K562 (cell line): ENCODE data around the gene RAB3GAP2. TPM values are rescaled to one million over a fixed set of nuclear protein-coding genes. Genes with fewer than 3 reads are reported as not detected.

Experiments
- ARNT ChIP-seq, 2 experiments: fragments of 450-650 bp; IDR thresholded peaks; 2 replicates each; pipeline ENCODE4 v1.6.1; 2016; ENCODE audit warnings: mild to moderate bottlenecking in 1 of 2
- BMI1 ChIP-seq: fragments of 150-350 bp; IDR thresholded peaks from 2 replicates; pipeline ENCODE4 v1.6.1; 2014; ENCODE audit warnings: low read length
- CTBP1 ChIP-seq: fragments of 450-650 bp; IDR thresholded peaks from 2 replicates; pipeline ENCODE4 v1.6.1; 2016; ENCODE audit warnings: borderline replicate concordance
- ELF1 ChIP-seq: fragments of 200-800 bp; sonication (Bioruptor generic); IDR thresholded peaks from 2 replicates; pipeline ENCODE4 v1.6.1; 2016; ENCODE audit warnings: missing genetic modification characterization, missing compliant biosample characterization
- HLTF ChIP-seq: fragments of 450-650 bp; IDR thresholded peaks from 2 replicates; pipeline ENCODE4 v1.6.1; 2016
- HMG20B ChIP-seq: fragments of 250-450 bp; sonication (Bioruptor Pico); IDR thresholded peaks from 2 replicates; pipeline ENCODE4 v1.5.0; 2021; ENCODE audit warnings: mild to moderate bottlenecking
- ILK ChIP-seq: fragments of 450-650 bp; IDR thresholded peaks from 2 replicates; pipeline ENCODE4 v1.6.1; 2016; ENCODE audit warnings: missing genetic modification characterization, low read depth, mild to moderate bottlenecking, missing compliant biosample characterization, moderate library complexity, borderline replicate concordance
- MAZ ChIP-seq, 2 experiments: fragments of 450-650 bp in 1 of 2; sonication (generic) in 1 of 2; formaldehyde crosslinking; IDR thresholded peaks in 1 of 2; conservative IDR thresholded peaks in 1 of 2; 2 replicates each; pipeline versions ENCODE4 v1.4.0 to v1.5.0; 2020; ENCODE audit warnings: mild to moderate bottlenecking in 1 of 2, missing genetic modification reagents in 1 of 2
- MEIS2 ChIP-seq: fragments of 450-650 bp; IDR thresholded peaks from 2 replicates; pipeline ENCODE4 v1.6.1; 2014; ENCODE audit warnings: mild to moderate bottlenecking; ENCODE audit not compliant: partially characterized antibody
- NCOA1 ChIP-seq: fragments of 450-650 bp; IDR thresholded peaks from 2 replicates; pipeline ENCODE4 v1.6.1; 2016; ENCODE audit warnings: low read depth
- NCOR1 ChIP-seq: fragments of 450-650 bp; IDR thresholded peaks from 2 replicates; pipeline ENCODE4 v1.6.1; 2016; ENCODE audit warnings: mild to moderate bottlenecking, moderate library complexity
- NEUROD1 ChIP-seq: fragments of 150-350 bp; IDR thresholded peaks from 2 replicates; pipeline ENCODE4 v1.6.1; 2014; ENCODE audit warnings: borderline replicate concordance, low read length, low read depth; ENCODE audit not compliant: partially characterized antibody
- NR2C2 ChIP-seq, 2 experiments: fragments of 200-800 bp in 1 of 2; sonication (Bioruptor generic) in 1 of 2; sonication (generic) in 1 of 2; formaldehyde crosslinking in 1 of 2; IDR thresholded peaks; 2 replicates each; pipeline versions ENCODE4 v1.6.1 to v1.8.0; 2016 to 2022; ENCODE audit warnings: mild to moderate bottlenecking in 1 of 2, missing compliant biosample characterization in 1 of 2, missing genetic modification characterization in 1 of 2, missing genetic modification reagents in 1 of 2
- TCF7L2 ChIP-seq: fragments of 150-350 bp; IDR thresholded peaks from 2 replicates; pipeline ENCODE4 v1.6.1; 2016; ENCODE audit warnings: low read depth, mild to moderate bottlenecking, low read length, moderate library complexity
- THRAP3 ChIP-seq: fragments of 450-650 bp; IDR thresholded peaks from 2 replicates; pipeline ENCODE4 v1.6.1; 2016; ENCODE audit warnings: mild to moderate bottlenecking, inconsistent platforms, borderline replicate concordance
- ZEB2 ChIP-seq: fragments of 450-650 bp; IDR thresholded peaks from 2 replicates; pipeline ENCODE4 v1.6.1; 2016
- ZNF174 ChIP-seq: fragments of 250-450 bp; sonication (Bioruptor Pico); IDR thresholded peaks from 2 replicates; pipeline ENCODE4 v1.4.0; 2020; ENCODE audit warnings: mild to moderate bottlenecking
- ZNF239 ChIP-seq: fragments of 250-450 bp; sonication (Bioruptor Pico); IDR thresholded peaks from 2 replicates; pipeline ENCODE4 v1.4.0; 2020; ENCODE audit warnings: mild to moderate bottlenecking
- ZNF436 ChIP-seq: fragments of 250-450, 450-650 bp; sonication (Bioruptor Pico); formaldehyde crosslinking; IDR thresholded peaks from 2 replicates; pipeline ENCODE4 v1.7.0; 2020; ENCODE audit warnings: mild to moderate bottlenecking
- ZNF695 ChIP-seq: fragments of 450-650 bp; formaldehyde crosslinking; IDR thresholded peaks from 2 replicates; pipeline ENCODE4 v1.4.0; 2020; ENCODE audit warnings: mild to moderate bottlenecking, moderate library complexity
- polyA plus RNA-seq, 8 experiments: library from polyadenylated mRNA; depleted of rRNA in 4 of 8; stranded (reverse) in 5 of 8; unstranded in 3 of 8; fragments of >200 nt; fragmentation: Nextera tagmentation in 2 of 8; fragmentation: Illumina TruSeq in 1 of 8; extraction: Ambion mirVana in 2 of 8; extraction: Trizol in 1 of 8; gene quantifications; 2 replicates each; pipeline versions ENCODE4 v1.2.1 to v1.2.3, GENCODE V29; 2011 to 2014; ENCODE audit warnings: inconsistent platforms in 1 of 8, missing spikeins in 1 of 8
- total RNA-seq, 7 experiments: library from RNA; depleted of rRNA in 6 of 7; stranded (reverse); fragments of >200 nt in 6 of 7; fragmentation: Illumina TruSeq in 2 of 7; extraction: Trizol in 2 of 7; gene quantifications; 2 replicates each; pipeline versions ENCODE4 v1.2.1 to v1.2.3, GENCODE V29; 2011 to 2021; ENCODE audit warnings: low replicate concordance in 1 of 7
- TF ChIP-seq, protein P1 (sequence below): sonication (generic); formaldehyde crosslinking; IDR thresholded peaks from 2 replicates; pipeline ENCODE4 v1.8.1; 2022; ENCODE audit warnings: missing genetic modification reagents
- TF ChIP-seq, protein P2 (sequence below): sonication (generic); formaldehyde crosslinking; IDR thresholded peaks from 2 replicates; pipeline ENCODE4 v1.8.0; 2022; ENCODE audit warnings: mild to moderate bottlenecking, low read depth, missing genetic modification reagents
- TF ChIP-seq, protein P3 (sequence below): fragments of 250-450 bp; sonication (Bioruptor Pico); IDR thresholded peaks from 2 replicates; pipeline ENCODE4 v1.4.0; 2020; ENCODE audit warnings: borderline replicate concordance
- TF ChIP-seq, protein P4 (sequence below): fragments of 450-650 bp; formaldehyde crosslinking; IDR thresholded peaks from 2 replicates; pipeline ENCODE4 v1.4.0; 2020; ENCODE audit warnings: mild to moderate bottlenecking, mixed read lengths

Gene RAB3GAP2
- total and polyA plus RNA-seq, 9 of the 15 experiments (the other 6 are each of a cell fraction or from before 2014, with no cell fraction given), result 14.1 to 69.1 (median 32.2) TPM

DNA sequence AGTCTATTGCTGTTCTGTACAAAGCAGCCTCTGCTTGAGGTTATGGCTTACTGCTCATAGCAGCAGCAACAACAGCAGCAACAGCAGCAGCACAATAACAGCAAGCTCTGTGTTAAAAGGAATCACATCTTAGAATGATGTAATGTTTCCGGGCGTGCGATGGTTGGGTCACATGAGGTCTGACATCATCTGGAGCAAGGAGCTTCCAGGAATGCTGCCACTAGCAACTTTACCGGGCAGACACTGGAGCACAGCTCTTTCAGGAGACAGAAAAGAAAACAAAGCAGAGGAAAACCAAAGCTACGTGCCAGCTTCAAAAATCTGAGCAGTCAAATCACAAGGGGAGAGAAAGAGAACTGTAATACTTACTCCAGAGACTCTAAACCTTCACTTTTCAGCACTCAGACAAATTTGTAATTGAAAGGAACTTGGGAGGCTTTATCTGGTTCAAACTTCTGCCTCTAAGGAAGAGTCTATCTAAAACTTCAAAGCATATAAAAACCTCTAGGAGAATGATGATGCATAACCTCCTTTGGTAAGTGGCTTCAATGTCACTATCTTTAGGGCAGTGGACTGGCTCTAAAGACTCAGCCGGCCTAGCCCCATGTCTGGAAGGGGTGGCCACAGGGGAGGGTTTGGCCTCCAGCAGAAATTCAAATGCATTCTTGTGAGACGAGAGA, 28.3 kb upstream of the RAB3GAP2 start (continued):
- TF ChIP-seq, protein P1, sequence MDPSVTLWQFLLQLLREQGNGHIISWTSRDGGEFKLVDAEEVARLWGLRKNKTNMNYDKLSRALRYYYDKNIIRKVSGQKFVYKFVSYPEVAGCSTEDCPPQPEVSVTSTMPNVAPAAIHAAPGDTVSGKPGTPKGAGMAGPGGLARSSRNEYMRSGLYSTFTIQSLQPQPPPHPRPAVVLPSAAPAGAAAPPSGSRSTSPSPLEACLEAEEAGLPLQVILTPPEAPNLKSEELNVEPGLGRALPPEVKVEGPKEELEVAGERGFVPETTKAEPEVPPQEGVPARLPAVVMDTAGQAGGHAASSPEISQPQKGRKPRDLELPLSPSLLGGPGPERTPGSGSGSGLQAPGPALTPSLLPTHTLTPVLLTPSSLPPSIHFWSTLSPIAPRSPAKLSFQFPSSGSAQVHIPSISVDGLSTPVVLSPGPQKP (CRISPR knock-in tag), result no peak
- TF ChIP-seq HMG20B, result no peak
- no peak for TF ChIP-seq NR2C2 (CRISPR knock-in tag; IDR thresholded peaks at IDR 0.05)
- peak; percentile 83 for TF ChIP-seq NR2C2 (tag; IDR thresholded peaks at IDR 0.05)
- TF ChIP-seq ZNF436, result no peak
- TF ChIP-seq TCF7L2, result peak; percentile 53; the same call in 1 of the 2 replicates
- no peak for TF ChIP-seq ZNF174 (CRISPR knock-in tag)
- no peak for TF ChIP-seq HLTF
- TF ChIP-seq ELF1 (tag), result peak; percentile 47; the same call in 1 of the 2 replicates
- TF ChIP-seq ZNF695, result no peak
- no peak for TF ChIP-seq ILK (tag)
- TF ChIP-seq NEUROD1, result no peak
- TF ChIP-seq MEIS2, result peak; percentile 53
- TF ChIP-seq ZNF239 (CRISPR knock-in tag), result no peak
- TF ChIP-seq THRAP3, result no peak
- TF ChIP-seq, protein P2, sequence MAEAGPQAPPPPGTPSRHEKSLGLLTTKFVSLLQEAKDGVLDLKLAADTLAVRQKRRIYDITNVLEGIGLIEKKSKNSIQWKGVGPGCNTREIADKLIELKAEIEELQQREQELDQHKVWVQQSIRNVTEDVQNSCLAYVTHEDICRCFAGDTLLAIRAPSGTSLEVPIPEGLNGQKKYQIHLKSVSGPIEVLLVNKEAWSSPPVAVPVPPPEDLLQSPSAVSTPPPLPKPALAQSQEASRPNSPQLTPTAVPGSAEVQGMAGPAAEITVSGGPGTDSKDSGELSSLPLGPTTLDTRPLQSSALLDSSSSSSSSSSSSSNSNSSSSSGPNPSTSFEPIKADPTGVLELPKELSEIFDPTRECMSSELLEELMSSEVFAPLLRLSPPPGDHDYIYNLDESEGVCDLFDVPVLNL (CRISPR knock-in tag), result no peak
- peak; percentile 64; the same call in 1 of the 2 replicates for TF ChIP-seq NCOA1
- TF ChIP-seq, protein P3, sequence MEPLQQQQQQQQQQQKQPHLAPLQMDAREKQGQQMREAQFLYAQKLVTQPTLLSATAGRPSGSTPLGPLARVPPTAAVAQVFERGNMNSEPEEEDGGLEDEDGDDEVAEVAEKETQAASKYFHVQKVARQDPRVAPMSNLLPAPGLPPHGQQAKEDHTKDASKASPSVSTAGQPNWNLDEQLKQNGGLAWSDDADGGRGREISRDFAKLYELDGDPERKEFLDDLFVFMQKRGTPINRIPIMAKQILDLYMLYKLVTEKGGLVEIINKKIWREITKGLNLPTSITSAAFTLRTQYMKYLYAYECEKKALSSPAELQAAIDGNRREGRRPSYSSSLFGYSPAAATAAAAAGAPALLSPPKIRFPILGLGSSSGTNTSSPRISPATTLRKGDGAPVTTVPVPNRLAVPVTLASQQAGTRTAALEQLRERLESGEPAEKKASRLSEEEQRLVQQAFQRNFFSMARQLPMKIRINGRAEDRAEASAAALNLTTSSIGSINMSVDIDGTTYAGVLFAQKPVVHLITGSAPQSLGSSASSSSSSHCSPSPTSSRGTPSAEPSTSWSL, result no peak
- TF ChIP-seq, protein P4, sequence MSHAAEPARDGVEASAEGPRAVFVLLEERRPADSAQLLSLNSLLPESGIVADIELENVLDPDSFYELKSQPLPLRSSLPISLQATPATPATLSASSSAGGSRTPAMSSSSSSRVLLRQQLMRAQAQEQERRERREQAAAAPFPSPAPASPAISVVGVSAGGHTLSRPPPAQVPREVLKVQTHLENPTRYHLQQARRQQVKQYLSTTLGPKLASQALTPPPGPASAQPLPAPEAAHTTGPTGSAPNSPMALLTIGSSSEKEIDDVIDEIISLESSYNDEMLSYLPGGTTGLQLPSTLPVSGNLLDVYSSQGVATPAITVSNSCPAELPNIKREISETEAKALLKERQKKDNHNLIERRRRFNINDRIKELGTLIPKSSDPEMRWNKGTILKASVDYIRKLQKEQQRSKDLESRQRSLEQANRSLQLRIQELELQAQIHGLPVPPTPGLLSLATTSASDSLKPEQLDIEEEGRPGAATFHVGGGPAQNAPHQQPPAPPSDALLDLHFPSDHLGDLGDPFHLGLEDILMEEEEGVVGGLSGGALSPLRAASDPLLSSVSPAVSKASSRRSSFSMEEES (CRISPR knock-in tag), result no peak
- peak; percentile 92 for TF ChIP-seq CTBP1
- peak; percentile 61 for TF ChIP-seq ZEB2
- 0 out of 4 replicates have a peak, but pooled peaks of 1 of the 2 experiments have one; percentile 25 for TF ChIP-seq ARNT (IDR thresholded peaks at IDR 0.05)
- peak; percentile 20; the same call in 1 of the 2 replicates for TF ChIP-seq NCOR1
- peak in 1 of 2 experiments; percentile 23; a peak in 1 of 4 replicates for TF ChIP-seq MAZ (CRISPR knock-in tag; conservative IDR thresholded peaks at IDR 0.05 in 1 of 2, IDR thresholded peaks at IDR 0.05 in 1 of 2)
- TF ChIP-seq BMI1, result no peak
